Osteocyte (in vitro differentiated cells): Measurements from ENCODE around the gene RSPH6A. TPM values are rescaled to one million over a fixed set of nuclear protein-coding genes. Genes with fewer than 3 reads are reported as not detected.

ENCODE experiments used
- DNase-seq: peaks from one replicate; pipeline ENCODE4 v3.0.0; 2021; ENCODE audit warnings: mixed read lengths; ENCODE audit not compliant: unreplicated experiment; ENCODE audit errors: extremely low spot score
- H3K27ac Mint-ChIP-seq: one replicate; pipeline ENCODE4 v1.8.0; 2021; ENCODE audit warnings: mild to moderate bottlenecking, mixed read lengths; ENCODE audit not compliant: unreplicated experiment
- H3K27me3 Mint-ChIP-seq: one replicate; pipeline ENCODE4 v1.8.0; 2021; ENCODE audit warnings: mixed read lengths; ENCODE audit not compliant: unreplicated experiment
- H3K36me3 Mint-ChIP-seq: one replicate; pipeline ENCODE4 v1.8.0; 2021; ENCODE audit warnings: mixed read lengths; ENCODE audit not compliant: unreplicated experiment
- H3K4me1 Mint-ChIP-seq: one replicate; pipeline ENCODE4 v1.8.0; 2021; ENCODE audit warnings: mixed read lengths; ENCODE audit not compliant: unreplicated experiment
- H3K4me3 Mint-ChIP-seq: one replicate; pipeline ENCODE4 v1.8.0; 2021; ENCODE audit warnings: mild to moderate bottlenecking, moderate library complexity, mixed read lengths; ENCODE audit not compliant: unreplicated experiment
- H3K9me3 Mint-ChIP-seq: one replicate; pipeline ENCODE4 v1.8.0; 2021; ENCODE audit warnings: mixed read lengths; ENCODE audit not compliant: unreplicated experiment
- total RNA-seq: library from RNA; stranded (reverse); gene quantifications from 2 replicates; pipeline ENCODE4 v1.2.1, GENCODE V29; 2021
- TF ChIP-seq, protein P1 (sequence below): fragments of 200-600 bp; sonication (generic); IDR thresholded peaks from 2 replicates; pipeline ENCODE4 v1.5.0; 2021; ENCODE audit warnings: antibody characterized with exemption, mild to moderate bottlenecking, moderate library complexity

RSPH6A gene
- total RNA-seq, 1 donor from 2014 or later = 0.30 TPM

DNA sequence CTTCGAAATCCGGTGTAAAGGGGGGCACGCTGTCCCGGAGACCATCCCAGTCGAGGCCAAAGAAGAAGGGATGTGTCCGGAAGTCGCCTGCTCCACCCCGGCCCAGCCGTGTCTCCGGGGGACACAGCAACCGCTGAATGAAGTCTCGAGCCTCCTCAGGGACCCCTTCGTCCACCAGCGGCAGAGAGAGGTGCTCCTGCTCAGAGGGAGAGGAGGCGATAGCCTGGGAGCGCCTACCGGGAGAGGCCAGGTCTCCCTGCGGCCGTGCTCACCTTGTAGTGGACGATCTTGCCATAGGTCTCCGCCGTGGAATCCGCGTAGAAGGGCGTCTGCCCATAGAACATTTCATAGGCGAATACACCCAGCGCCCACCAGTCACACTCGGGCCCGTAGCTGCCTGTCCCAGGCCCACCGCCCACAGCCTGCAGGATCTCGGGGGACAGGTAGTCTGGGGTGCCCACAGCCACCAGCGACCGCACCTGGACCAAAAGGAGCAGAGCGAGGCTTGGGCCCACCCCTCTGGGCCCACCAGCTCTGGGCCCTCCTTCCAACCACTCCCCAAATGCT lies 37.6 kb downstream of the RSPH6A start:
- peaks cover 32% of the 10 kb centered on the region for H3K36me3 Mint-ChIP-seq
- H3K4me3 Mint-ChIP-seq = no peak overlapping the region
- no peak overlapping the region for H3K27ac Mint-ChIP-seq
- H3K4me1 Mint-ChIP-seq = peaks cover 15% of the 10 kb centered on the region
- no peak for DNase-seq
- no peaks in the 10 kb centered on the region for H3K9me3 Mint-ChIP-seq
- no peaks in the 10 kb centered on the region for H3K27me3 Mint-ChIP-seq
- TF ChIP-seq, protein P1, sequence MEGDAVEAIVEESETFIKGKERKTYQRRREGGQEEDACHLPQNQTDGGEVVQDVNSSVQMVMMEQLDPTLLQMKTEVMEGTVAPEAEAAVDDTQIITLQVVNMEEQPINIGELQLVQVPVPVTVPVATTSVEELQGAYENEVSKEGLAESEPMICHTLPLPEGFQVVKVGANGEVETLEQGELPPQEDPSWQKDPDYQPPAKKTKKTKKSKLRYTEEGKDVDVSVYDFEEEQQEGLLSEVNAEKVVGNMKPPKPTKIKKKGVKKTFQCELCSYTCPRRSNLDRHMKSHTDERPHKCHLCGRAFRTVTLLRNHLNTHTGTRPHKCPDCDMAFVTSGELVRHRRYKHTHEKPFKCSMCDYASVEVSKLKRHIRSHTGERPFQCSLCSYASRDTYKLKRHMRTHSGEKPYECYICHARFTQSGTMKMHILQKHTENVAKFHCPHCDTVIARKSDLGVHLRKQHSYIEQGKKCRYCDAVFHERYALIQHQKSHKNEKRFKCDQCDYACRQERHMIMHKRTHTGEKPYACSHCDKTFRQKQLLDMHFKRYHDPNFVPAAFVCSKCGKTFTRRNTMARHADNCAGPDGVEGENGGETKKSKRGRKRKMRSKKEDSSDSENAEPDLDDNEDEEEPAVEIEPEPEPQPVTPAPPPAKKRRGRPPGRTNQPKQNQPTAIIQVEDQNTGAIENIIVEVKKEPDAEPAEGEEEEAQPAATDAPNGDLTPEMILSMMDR = no peak

DNA sequence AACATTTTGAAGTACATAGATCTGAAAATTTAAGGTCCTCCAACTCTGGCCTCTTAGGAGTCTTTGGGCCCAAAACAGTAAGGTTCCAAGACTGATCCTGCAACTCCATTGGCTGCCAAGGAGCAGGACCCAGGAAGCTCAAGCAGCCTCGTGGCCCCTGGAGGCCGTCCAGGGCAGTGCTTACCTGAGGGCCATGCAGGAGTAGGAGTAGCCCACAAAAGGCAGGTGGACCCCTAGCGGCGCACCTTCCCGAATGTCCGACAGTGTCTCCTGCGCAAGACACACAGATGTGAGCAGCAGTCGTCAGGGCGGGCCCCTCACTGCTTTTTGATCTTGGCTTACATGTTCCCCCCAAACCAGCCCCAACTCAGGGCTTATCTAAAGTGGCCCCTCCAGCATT lies 40.3 kb downstream of the RSPH6A start:
- DNase-seq = no peak
- TF ChIP-seq, protein P1 = no peak
- Mint-ChIP-seq H3K36me3 (peaks cover 36% of the 10 kb centered on the region), H3K27ac (no peak overlapping the region), H3K4me1 (peaks cover 10% of the 10 kb centered on the region), H3K9me3 (no peaks in the 10 kb centered on the region), H3K27me3 (no peaks in the 10 kb centered on the region), H3K4me3 (no peak overlapping the region)

DNA sequence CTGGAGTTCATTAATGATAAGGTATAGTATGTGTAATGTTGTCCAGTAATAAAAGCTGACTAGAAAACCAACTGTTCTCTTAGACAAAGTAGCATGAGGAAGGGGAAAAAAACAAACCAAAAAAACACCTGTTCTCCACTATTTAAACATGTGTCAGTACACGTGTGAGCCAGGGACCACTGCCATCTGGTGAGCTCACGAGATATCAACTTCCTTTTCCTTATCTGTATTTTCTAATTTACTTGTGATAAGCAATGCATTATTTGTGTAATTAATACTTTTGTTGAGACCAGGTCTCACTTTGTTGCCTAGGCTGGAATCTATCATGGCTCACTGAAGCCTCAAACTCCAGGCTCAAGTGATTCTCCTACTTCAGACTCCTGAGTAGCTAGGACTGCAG lies 41.7 kb downstream of the RSPH6A start:
- Mint-ChIP-seq H3K4me1 (peaks cover 13% of the 10 kb centered on the region), H3K27me3 (no peaks in the 10 kb centered on the region), H3K9me3 (no peaks in the 10 kb centered on the region), H3K27ac (no peak overlapping the region), H3K36me3 (peaks cover 26% of the 10 kb centered on the region), H3K4me3 (no peak overlapping the region)
- TF ChIP-seq, protein P1 = no peak
- no peak for DNase-seq

DNA sequence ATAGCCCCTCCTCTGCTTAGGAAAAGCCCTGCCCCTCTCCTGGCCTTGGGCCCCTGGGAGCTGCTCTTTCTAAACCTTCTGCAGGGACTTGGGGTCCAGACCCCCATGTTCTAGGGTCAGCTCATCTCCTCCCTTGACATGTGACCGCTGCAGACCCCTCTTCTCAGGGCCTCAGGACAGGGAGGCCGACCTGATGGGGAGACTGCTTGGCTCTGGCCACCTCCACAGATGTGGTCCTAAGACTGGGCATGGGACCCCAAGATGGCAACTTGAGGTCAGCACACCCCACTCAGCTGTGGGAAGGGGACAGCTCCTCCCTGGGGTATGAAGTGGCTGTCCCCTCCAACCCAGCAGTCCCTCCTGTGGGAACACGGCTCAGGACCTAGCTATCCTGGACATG lies 42.2 kb downstream of the RSPH6A start:
- TF ChIP-seq, protein P1 = no peak
- H3K36me3 Mint-ChIP-seq = peaks cover 22% of the 10 kb centered on the region

DNA sequence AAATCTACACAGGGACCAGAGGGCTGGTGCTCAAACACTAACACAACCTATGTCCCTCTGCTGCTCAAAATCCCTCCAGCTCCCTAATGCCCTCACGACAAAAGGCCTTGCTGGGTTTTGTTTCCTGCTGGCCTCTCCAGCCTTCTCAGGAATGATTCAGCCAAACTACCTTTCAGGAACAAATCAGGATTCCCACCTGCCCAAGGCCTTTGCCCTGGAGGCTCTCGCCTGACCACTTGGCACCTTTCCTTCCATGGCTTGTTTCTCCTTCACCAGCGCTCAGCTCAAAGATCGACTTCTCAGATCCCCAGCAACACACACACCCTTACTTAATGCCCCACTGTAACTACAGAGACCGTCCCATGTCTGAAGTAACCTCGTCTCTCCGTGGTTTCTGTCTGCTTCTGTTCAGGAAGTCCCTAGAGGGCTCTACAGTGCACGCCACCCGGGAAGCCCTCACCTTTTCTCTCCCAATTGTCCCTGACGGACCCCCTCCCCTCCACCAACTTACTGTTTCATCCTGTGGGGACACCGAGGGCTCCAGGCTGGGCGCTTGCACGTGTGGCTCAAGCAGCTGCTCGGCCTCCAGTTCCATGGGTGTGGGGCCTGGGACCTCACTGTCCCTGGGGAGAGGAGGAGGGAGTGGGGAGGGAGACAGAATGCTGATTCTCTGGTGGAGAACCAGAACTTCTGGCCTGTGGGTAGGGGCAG lies 42.8 kb downstream of the RSPH6A start:
- Mint-ChIP-seq H3K4me3 (no peak overlapping the region), H3K27me3 (no peaks in the 10 kb centered on the region), H3K4me1 (peaks cover 13% of the 10 kb centered on the region), H3K27ac (peak overlapping the region; percentile 41), H3K9me3 (no peaks in the 10 kb centered on the region), H3K36me3 (peaks cover 18% of the 10 kb centered on the region)
- no peak for DNase-seq
- TF ChIP-seq, protein P1 = no peak

More for the DNA sequence above, 42.2 kb downstream of the RSPH6A start:
- no peak for DNase-seq
- Mint-ChIP-seq H3K4me3 (no peak overlapping the region), H3K27me3 (no peaks in the 10 kb centered on the region), H3K9me3 (no peaks in the 10 kb centered on the region), H3K27ac (no peak overlapping the region), H3K4me1 (peaks cover 13% of the 10 kb centered on the region)
